MCF 10A (cell line): Measurements from ENCODE around the gene KIFC1. TPM values are rescaled to one million over a fixed set of nuclear protein-coding genes. Genes with fewer than 3 reads are reported as not detected.

Experiments
- BruUV-seq: library from RNA; stranded (reverse); fragments of 400-500 nt; replicated peaks from 2 replicates; lab custom pipeline; 2021; lab: Mats Ljungman, UMichigan
- CTCF ChIA-PET: fragments of 300-600 bp; sonication (Branson Sonifier 250); formaldehyde crosslinking; extraction: SDS; loops from one replicate; lab custom pipeline; 2021; ENCODE audit warnings: antibody characterized with exemption, inconsistent platforms; lab: Yijun Ruan, JAX
- POLR2A ChIA-PET: fragments of 300-600, 350-650 bp; sonication (Branson Sonifier 250); formaldehyde crosslinking; extraction: SDS; loops from one replicate; lab custom pipeline; 2020; ENCODE audit warnings: antibody characterized with exemption, inconsistent platforms; lab: Yijun Ruan, JAX
- DNase-seq: peaks from one replicate; pipeline ENCODE4 v3.0.0-alpha.2; 2018; ENCODE audit not compliant: unreplicated experiment
- H3K27ac Mint-ChIP-seq: one replicate; pipeline ENCODE4 v1.8.0; 2022; ENCODE audit warnings: mild to moderate bottlenecking, low read depth, mixed read lengths; ENCODE audit not compliant: unreplicated experiment
- H3K27me3 Mint-ChIP-seq: one replicate; pipeline ENCODE4 v1.8.0; 2022; ENCODE audit warnings: mixed read lengths; ENCODE audit not compliant: insufficient read depth, unreplicated experiment
- H3K36me3 Mint-ChIP-seq: one replicate; pipeline ENCODE4 v1.8.0; 2022; ENCODE audit warnings: mild to moderate bottlenecking, moderate library complexity, mixed read lengths; ENCODE audit not compliant: insufficient read depth, unreplicated experiment
- H3K4me1 Mint-ChIP-seq: one replicate; pipeline ENCODE4 v1.8.0; 2022; ENCODE audit warnings: mixed read lengths; ENCODE audit not compliant: insufficient read depth, unreplicated experiment
- H3K4me3 Mint-ChIP-seq: one replicate; pipeline ENCODE4 v1.8.0; 2022; ENCODE audit warnings: mild to moderate bottlenecking, moderate library complexity, mixed read lengths; ENCODE audit not compliant: unreplicated experiment
- H3K9me3 Mint-ChIP-seq: one replicate; pipeline ENCODE4 v1.8.0; 2022; ENCODE audit warnings: mixed read lengths; ENCODE audit not compliant: unreplicated experiment
- CTCF ChIP-seq: fragments of 200-600 bp; IDR thresholded peaks from one replicate; pipeline ENCODE4 v1.8.0; 2022; ENCODE audit warnings: antibody characterized with exemption, mild to moderate bottlenecking; ENCODE audit not compliant: unreplicated experiment
- intact Hi-C: fragments of 100-400 bp; cut with micrococcal nuclease; formaldehyde crosslinking; loops from 2 replicates; pipeline ENCODE4 v1.14.1; 2022
- total RNA-seq: library from RNA; stranded (reverse); gene quantifications from 2 replicates; pipeline ENCODE4 v1.2.3, GENCODE V29; 2022

The KIFC1 gene
- total RNA-seq, 1 experiment from 2014 or later: 27.1 TPM

- no peaks in the 10 kb centered on the region for H3K9me3 Mint-ChIP-seq
- CTCF ChIA-PET: interaction anchor here (0.6 to 1.0 kb wide), 3 partner anchors 13 to 175 kb away, joined by 3 read pairs; no protein-coding TSS in a partner anchor
- peaks cover 10% of the 10 kb centered on the region for H3K36me3 Mint-ChIP-seq
- TF ChIP-seq CTCF: no peak
- H3K27me3 Mint-ChIP-seq: no peaks in the 10 kb centered on the region
- intact Hi-C loops: no loop called here
- H3K4me3 Mint-ChIP-seq: no peak overlapping the region
- no peak for DNase-seq
- POLR2A ChIA-PET: interaction anchor here (1.9 kb wide), 1 partner anchor 9 kb away, joined by 4 read pairs; no protein-coding TSS in a partner anchor
- no TSS peak for BruUV-seq
- no peak overlapping the region for H3K27ac Mint-ChIP-seq
- peaks cover 4% of the 10 kb centered on the region for H3K4me1 Mint-ChIP-seq
Observed at GRCh38 chr6:33437666-33438065, 46.0 kb downstream of the KIFC1 start.

- Mint-ChIP-seq H3K4me3 (no peak overlapping the region), H3K9me3 (no peaks in the 10 kb centered on the region), H3K27me3 (no peaks in the 10 kb centered on the region), H3K36me3 (peaks cover 10% of the 10 kb centered on the region), H3K4me1 (no peaks in the 10 kb centered on the region), H3K27ac (no peak overlapping the region)
- ChIA-PET CTCF (interaction anchor here (0.7 kb wide), 2 partner anchors 31 to 94 kb away, joined by 3 to 4 read pairs; no protein-coding TSS in a partner anchor), POLR2A (interaction anchor here (1.7 kb wide), 1 partner anchor 15 kb away, joined by 4 read pairs; the partner anchor contains the start of gene ZBTB9)
- no TSS peak for BruUV-seq
- no peak for TF ChIP-seq CTCF
- no peak for DNase-seq
- intact Hi-C loops: no loop called here
Observed at GRCh38 chr6:33438978-33439594, 47.5 kb downstream of the KIFC1 start.

- CTCF ChIA-PET: interaction anchor here (0.5 to 0.7 kb wide), 2 partner anchors 21 to 1037 kb away, joined by 3 to 4 read pairs; partner anchors contain the start of gene SYNGAP1
- intact Hi-C loops: no loop called here
- no peaks in the 10 kb centered on the region for H3K4me1 Mint-ChIP-seq
- no peak overlapping the region for H3K4me3 Mint-ChIP-seq
- POLR2A ChIA-PET: interaction anchor here (0.6 to 1.7 kb wide), 3 partner anchors 11 to 14 kb away, joined by 3 to 4 read pairs (median 4); partner anchors contain the start of gene ZBTB9
- peaks cover 16% of the 10 kb centered on the region for H3K36me3 Mint-ChIP-seq
- no peak for TF ChIP-seq CTCF
- no peak for DNase-seq
- no peaks in the 10 kb centered on the region for H3K27me3 Mint-ChIP-seq
- no TSS peak for BruUV-seq
- H3K9me3 Mint-ChIP-seq: no peaks in the 10 kb centered on the region
- H3K27ac Mint-ChIP-seq: no peak overlapping the region
Observed at GRCh38 chr6:33439956-33440648, 48.5 kb downstream of the KIFC1 start.
